ENCODE results near the gene CASKIN1.

CASKIN1 gene

DNA sequence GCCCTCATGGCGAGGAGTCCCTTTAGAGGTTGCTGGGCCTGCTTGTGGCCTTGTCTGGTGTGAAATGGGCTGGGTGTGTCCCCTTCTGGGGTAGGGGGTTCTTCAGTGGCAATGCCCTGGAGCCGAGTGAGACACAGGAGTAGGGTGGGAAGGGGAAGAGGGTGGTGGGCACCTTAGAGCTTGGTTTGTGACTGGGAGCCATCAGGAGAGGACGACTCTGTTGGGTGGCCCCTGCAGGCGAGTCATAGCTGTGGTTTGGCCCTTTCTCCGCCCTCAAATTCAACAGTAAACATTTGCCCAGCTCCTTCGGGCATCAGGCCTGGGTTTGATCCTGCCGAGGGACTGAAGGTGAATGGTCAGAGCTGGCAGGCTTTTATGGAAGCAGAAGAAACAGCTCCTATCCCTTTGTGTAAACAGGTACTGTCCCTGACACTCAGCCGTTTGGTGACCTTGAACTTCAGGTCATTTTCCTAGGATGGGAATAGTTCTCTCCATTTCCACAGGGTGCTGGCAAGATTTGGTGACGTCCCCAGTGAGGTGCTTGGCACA is 29.9 kb upstream of the CASKIN1 start:
- H3K4me1 Mint-ChIP-seq: peaks cover 25% of the 10 kb centered on the region
- CTCF ChIA-PET: interaction anchor here (0.9 to 1.1 kb wide), 2 partner anchors 26 to 239 kb away, joined by 3 to 6 read pairs; no protein-coding TSS in a partner anchor
- no peak for DNase-seq
- peak overlapping the region; percentile 55 for H3K27ac Mint-ChIP-seq
- no peaks in the 10 kb centered on the region for H3K27me3 Mint-ChIP-seq
- H3K36me3 Mint-ChIP-seq: peaks cover 3% of the 10 kb centered on the region
- H3K4me3 Mint-ChIP-seq: peak overlapping the region; percentile 21
- no peaks in the 10 kb centered on the region for H3K9me3 Mint-ChIP-seq

DNA sequence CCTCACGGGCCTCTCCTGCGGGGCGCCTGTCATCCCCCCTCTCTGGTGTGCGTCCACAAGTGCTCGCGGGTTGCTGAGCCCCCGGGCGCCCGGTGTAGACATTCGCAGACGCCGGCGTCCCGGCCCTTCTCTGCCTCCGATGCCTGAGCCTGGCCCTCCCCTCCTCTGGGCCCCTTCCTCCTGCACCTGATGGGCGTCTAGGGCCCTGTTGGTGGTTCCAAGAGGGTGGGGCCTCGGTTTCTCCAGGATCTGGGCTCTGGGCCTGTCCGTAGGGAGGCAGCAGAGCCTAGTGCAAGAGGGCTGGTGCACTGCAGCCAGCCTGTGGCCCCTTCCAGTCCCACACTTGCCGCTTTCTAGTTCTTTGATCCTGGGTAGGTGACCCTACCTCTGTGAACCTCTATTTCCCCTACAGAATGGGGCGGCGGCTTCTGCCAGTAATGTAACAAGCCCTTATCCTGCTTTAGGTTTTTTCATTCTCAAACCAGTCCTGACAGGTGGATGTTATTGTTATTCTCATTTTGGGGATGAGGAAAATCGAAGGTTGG is 27.6 kb upstream of the CASKIN1 start:
- Mint-ChIP-seq H3K4me3 (peak overlapping the region; percentile 83), H3K27me3 (no peaks in the 10 kb centered on the region), H3K9me3 (no peaks in the 10 kb centered on the region), H3K36me3 (no peaks in the 10 kb centered on the region), H3K27ac (peak overlapping the region; percentile 83), H3K4me1 (peaks cover 25% of the 10 kb centered on the region)
- CTCF ChIA-PET: no interaction called here
- DNase-seq: peak; percentile 51

DNA sequence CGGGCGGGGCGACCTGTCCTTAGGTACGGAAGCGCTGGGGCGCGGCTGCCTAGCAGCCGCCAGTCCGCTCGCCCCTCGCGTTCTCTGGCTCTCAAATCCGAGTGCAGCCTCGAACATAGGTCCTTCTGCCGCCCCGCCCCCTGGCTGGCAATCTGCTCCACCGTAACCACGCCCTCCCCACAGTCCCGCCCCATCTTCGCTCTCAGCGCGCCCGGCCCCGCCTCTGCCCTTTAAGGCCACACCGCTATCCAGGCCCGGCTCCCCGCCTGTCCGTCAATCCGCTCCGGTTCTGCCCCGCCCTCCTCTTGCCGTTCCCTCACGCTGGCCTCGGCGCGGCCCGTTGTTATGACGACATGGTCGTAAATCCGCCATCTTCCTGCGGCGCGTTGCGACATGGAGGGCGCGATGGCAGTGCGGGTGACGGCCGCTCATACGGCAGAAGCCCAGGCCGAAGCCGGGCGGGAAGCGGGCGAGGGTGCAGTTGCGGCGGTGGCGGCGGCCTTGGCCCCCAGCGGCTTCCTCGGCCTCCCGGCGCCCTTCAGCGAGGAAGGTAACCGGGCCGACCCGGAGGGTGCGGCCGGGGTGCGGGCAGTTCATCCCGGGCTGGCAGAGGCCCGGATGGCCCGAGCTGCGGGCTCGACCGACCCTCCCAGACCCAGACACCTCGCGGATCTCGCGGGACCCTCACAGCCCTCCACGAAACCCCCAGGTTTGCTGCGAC is 27.0 kb upstream of the CASKIN1 start, which contains the start of gene E4F1:
Gene E4F1 (plus strand): TSS at position 371 of the 721 bp plus-strand sequence. CDS start 23 bp downstream, at position 394.
- Mint-ChIP-seq H3K27ac (peak within 1 kb of the TSS; percentile 88), H3K9me3 (no peaks in the 10 kb centered on the region), H3K4me3 (peak within 1 kb of the TSS; percentile 83), H3K4me1 (peaks cover 25% of the 10 kb centered on the region), H3K27me3 (no peaks in the 10 kb centered on the region), H3K36me3 (no peaks in the 10 kb centered on the region)
- CTCF ChIA-PET: no interaction called here
- DNase-seq: peak; percentile 100

DNA sequence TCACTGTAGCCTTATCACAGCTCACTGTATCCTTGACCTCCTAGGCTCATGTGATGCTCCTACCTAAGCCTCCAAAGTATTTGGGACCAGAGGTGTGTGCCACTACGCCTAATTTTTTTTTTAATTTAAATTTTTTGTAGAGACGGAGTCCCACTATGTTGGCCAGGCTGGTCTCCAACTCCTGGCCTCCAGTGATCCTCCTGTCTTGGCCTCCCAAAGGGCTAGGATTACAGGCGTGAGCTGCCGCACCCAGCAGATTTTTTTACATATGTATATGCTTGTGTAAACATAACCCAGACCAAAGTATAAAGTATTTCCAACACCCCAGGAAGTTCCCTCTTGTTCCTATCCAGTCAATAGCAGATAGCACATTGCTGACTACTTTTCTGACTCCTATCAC is 19.9 kb upstream of the CASKIN1 start:
- Mint-ChIP-seq H3K9me3 (no peaks in the 10 kb centered on the region), H3K4me3 (peak overlapping the region; percentile 80), H3K4me1 (peaks cover 29% of the 10 kb centered on the region), H3K36me3 (peaks cover 5% of the 10 kb centered on the region), H3K27me3 (no peaks in the 10 kb centered on the region), H3K27ac (peak overlapping the region; percentile 76)
- CTCF ChIA-PET: interaction anchor here (1.5 kb wide), 1 partner anchor 36 kb away, joined by 5 read pairs; the partner anchor contains the start of gene ECI1
- DNase-seq: no peak

DNA sequence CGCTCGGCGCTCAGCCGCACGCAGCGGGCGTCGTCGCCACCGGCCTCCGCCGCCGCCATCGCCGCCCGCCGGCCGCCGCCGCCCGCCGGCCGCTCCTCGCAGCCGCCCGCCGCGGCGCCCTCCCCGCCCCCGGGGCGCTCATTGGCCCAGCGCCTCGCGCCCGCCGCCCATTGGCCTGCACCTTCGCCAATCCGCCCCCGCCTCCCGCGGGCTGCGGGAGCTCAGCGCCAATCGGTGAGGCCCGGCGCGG is 18.2 kb upstream of the CASKIN1 start, which contains the start of gene PGP:
Gene PGP (minus strand): TSS at position 122 of the 250 bp plus-strand sequence. CDS start 63 bp downstream, at position 59.
- DNase-seq: no peak
- CTCF ChIA-PET: interaction anchor here (1.0 to 1.5 kb wide), 2 partner anchors 20 to 37 kb away, joined by 3 to 5 read pairs; partner anchors contain the start of gene ECI1

DNA sequence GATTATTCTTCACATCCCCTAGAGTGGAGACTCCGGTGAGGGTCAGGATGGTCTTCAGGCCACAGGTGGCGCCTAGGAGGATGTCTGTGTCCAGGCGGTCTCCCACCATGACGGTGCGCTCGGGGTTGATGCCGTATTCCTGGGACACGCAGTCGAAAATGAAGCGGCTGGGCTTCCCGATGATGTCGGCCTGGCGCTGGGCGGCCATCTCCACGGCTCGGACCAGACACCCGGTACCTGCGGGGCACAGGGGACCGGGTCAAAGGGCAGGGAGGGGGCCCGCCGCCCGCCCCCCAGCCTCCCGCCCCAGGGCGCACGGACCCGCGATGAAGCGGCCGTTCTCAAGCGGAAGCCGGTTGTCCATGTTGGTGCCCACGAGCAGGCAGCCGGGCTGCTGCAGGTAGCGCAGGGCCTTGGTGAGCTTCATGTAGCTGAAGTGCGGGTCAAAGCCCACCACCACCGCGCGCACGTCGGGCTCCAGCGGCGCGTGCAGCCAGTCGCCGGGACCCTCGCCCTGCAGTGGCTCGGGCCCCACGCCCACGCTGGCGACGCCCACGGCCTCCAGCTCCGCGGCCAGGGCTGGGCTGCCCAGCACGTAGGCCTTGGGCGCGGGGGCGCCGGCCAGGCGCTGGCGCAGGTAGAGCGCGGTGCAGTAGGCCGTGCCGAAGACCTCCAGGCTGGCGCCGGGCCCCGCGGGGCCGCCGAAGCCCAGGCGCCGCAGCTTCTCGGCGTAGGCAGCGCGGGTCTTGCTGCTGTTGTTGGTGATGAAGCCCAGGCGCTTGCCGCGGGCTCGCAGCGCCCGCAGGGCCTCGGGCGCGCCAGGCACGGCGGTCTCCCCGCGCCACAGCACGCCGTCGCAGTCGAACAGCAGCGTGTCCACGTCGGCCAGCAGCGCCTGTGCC is 17.7 kb upstream of the CASKIN1 start:
- peak overlapping the region; percentile 76 for H3K4me3 Mint-ChIP-seq
- H3K4me1 Mint-ChIP-seq: peaks cover 29% of the 10 kb centered on the region
- H3K27ac Mint-ChIP-seq: peak overlapping the region; percentile 85
- no peaks in the 10 kb centered on the region for H3K9me3 Mint-ChIP-seq
- no peaks in the 10 kb centered on the region for H3K27me3 Mint-ChIP-seq
- H3K36me3 Mint-ChIP-seq: peaks cover 5% of the 10 kb centered on the region
- CTCF ChIA-PET: interaction anchor here (1.0 kb wide), 1 partner anchor 19 kb away, joined by 3 read pairs; no protein-coding TSS in a partner anchor
- DNase-seq: peak; percentile 45

More for the DNA sequence above, 18.2 kb upstream of the CASKIN1 start, which contains the start of gene PGP:
- Mint-ChIP-seq H3K27me3 (no peaks in the 10 kb centered on the region), H3K4me1 (peaks cover 29% of the 10 kb centered on the region), H3K27ac (peak within 1 kb of the TSS; percentile 89), H3K4me3 (peak within 1 kb of the TSS; percentile 80), H3K9me3 (no peaks in the 10 kb centered on the region), H3K36me3 (peaks cover 5% of the 10 kb centered on the region)

DNA sequence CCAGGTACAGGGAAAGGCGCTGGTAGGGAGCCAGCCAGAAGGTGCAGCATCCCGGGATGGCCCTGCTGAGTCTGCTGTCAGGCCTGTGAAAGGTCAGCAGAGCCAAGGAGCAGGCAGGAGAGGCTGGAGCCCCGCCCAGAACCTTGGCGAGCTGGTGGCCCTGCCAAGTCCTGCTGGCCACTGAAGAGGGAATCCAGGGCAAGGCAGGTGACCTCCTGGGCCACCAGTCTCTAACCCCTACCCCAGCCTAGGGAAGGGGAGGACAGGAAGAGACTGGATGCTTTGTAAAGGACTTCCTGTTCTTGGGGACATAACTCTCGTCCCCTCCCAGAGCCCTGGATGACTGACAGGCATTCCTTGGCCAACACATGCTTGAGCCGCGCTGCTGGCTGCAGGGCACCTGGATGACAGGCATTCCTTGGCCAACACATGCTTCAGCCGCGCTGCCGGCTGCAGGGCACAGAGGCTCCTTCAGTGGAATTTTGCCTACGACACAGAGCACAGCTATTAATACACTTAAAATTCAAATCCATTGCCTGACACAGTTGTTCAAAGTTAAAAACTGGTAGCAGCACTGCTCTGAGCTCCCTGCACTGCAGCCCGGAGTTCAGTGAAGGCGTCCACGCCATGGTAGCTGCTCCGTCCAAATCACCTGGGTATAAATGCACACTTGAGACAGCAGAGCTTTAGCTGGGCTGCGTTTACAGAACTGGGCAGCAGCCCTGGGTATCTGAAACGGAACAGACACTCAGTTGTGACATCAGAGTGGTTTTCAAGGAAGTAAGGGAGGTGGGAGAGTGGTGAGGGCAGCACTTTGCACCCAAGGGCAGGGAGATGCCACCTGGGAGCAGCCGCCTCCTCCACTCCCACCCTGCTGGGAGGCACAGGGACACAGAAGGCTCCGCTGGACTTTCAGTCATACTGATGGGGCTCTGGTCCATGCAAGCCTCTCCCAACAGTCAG is 16.2 kb upstream of the CASKIN1 start:
- no peak for DNase-seq
- CTCF ChIA-PET: no interaction called here
- Mint-ChIP-seq H3K27me3 (no peaks in the 10 kb centered on the region), H3K4me1 (peaks cover 33% of the 10 kb centered on the region), H3K9me3 (no peaks in the 10 kb centered on the region), H3K27ac (peak overlapping the region; percentile 85), H3K36me3 (peaks cover 7% of the 10 kb centered on the region), H3K4me3 (peak overlapping the region; percentile 76)

DNA sequence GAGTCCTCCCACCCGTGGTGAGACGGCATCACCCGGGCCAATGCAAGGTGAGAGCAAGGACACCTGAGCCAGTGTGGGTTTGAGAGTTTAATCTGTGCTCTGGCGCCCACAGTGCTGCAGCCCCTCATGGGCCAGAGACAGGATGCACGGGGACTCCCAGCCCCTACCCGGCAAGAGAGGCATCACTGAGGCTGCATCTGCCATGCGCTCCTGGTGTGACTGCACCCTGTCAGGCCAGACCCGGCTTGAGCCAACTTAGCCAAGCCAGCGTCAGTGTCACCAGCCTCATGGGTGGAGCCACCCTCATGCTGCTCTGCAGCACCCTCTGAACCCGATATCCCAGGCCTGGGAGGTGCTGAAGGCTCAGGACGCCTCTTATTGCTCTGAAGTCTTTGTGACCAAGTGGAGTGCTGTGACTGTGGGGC is 15.5 kb upstream of the CASKIN1 start:
- no peak for DNase-seq
- Mint-ChIP-seq H3K4me3 (no peak overlapping the region), H3K27ac (no peak overlapping the region), H3K9me3 (no peaks in the 10 kb centered on the region), H3K4me1 (peaks cover 38% of the 10 kb centered on the region), H3K27me3 (no peaks in the 10 kb centered on the region), H3K36me3 (peaks cover 12% of the 10 kb centered on the region)
- CTCF ChIA-PET: no interaction called here

DNA sequence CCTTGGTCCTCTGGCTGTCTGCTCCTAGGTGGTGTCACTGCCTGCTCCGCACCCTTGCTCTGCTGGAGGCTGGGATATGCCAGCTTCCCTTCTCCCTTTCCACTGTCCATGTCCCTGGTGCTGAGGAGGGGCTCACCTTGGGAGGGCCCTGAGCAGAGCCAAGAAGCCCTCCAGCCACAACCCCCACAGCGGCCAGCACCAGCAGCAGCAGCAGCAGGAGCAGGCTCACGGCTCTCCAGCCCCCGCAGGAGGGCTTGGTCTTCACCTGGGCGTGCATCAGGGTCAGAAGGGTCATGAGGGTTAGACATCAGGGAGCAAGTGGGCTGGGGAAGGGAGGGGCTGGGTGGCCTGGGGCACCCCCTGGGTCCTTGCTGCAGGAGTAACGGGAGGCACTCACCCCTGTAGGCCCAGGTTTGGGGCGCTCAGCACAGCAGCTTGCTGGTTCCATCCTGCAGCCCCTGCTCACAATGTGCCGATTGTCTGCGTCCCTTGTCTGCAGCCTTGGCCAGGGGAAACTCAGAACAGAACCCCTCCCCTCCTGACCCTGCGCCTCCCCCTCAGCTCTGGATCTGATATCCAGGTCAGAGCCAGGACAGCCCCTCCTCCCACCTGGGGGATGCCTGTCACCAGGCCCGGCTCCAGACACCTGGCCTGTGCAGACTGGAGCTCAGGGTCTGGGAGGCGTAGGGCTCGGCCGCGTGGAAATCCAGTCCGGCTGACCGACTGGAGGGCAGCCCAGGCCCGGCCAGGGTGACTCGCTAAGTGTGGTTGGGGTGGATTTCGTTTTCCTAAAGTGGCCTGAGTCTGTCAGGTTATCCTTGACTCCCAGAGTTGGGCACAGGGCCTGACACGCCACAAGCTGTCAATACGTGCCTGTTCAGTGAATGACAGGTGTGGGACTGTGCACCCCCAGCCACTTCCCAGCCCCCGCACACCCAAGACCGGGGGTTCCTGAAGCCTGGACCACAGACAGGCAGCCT is 14.3 kb upstream of the CASKIN1 start, which contains the start of gene BRICD5:
Gene BRICD5 (minus strand): TSS at position 478 of the 980 bp plus-strand sequence. CDS start 30 bp downstream, at position 448.
- DNase-seq: no peak
- Mint-ChIP-seq H3K9me3 (no peaks in the 10 kb centered on the region), H3K27me3 (no peaks in the 10 kb centered on the region), H3K27ac (no peak within 1 kb of the TSS), H3K36me3 (peaks cover 14% of the 10 kb centered on the region), H3K4me3 (no peak within 1 kb of the TSS), H3K4me1 (peaks cover 40% of the 10 kb centered on the region)
- CTCF ChIA-PET: no interaction called here

DNA sequence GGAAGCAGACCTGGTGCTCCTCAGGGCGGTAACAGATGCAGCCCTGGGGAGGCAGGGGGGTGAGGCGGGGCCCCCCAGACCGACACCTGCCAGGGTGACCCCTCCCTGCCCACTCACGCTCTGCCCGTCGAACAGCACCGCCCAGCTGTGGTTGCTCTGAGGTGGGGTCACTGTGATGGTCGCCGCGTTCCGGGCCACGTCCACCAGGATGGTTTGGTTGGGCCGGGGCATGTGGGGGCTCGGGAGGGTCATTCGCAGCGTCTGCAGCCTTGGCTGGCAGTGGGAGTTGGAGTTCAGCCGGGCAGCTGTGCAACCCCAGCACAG is 13.6 kb upstream of the CASKIN1 start:
- Mint-ChIP-seq H3K27ac (no peak overlapping the region), H3K4me1 (peaks cover 38% of the 10 kb centered on the region), H3K9me3 (no peaks in the 10 kb centered on the region), H3K36me3 (peaks cover 14% of the 10 kb centered on the region), H3K4me3 (no peak overlapping the region), H3K27me3 (no peaks in the 10 kb centered on the region)
- DNase-seq: no peak
- CTCF ChIA-PET: no interaction called here

DNA sequence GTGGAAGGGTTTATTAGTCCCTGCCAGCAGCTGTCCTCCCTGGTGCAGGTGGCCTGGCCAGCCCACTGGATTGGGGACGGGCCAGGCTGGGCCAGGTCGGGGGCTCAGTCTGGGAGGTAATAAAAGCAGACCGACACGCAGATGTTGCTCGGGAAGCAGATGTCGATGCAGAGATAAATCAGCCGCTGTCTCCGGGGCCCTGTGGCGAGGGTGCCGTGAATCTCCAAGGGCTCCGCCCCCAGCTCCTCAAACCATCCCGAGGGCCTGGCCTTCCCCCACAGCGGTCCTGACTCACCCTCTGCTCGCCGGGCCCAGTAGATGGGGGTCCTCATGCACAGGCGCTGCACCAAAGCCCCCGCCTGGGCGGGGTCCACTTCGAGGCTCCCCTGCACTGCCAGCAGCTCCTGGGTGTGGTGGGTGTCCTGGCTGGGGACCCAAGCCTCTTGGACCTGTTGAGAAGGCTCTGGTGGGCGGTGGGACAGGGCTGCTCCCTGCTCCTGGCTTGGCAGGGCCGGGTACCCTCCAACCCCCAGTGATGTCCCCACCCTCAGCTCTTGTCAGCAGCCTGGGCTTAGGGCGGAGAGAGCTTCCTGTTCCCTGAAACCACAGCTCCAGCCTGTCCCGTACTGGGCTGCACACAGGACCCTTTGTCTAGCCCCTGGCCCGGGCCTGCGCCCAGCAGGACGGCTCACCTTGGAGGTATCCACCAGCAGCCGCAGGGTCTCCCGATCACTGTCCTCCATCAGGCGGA is 13.0 kb upstream of the CASKIN1 start:
- H3K36me3 Mint-ChIP-seq: peaks cover 14% of the 10 kb centered on the region
- H3K4me3 Mint-ChIP-seq: no peak overlapping the region
- no peak overlapping the region for H3K27ac Mint-ChIP-seq
- no peaks in the 10 kb centered on the region for H3K27me3 Mint-ChIP-seq
- no peaks in the 10 kb centered on the region for H3K9me3 Mint-ChIP-seq
- DNase-seq: no peak
- H3K4me1 Mint-ChIP-seq: peaks cover 42% of the 10 kb centered on the region
- CTCF ChIA-PET: no interaction called here

DNA sequence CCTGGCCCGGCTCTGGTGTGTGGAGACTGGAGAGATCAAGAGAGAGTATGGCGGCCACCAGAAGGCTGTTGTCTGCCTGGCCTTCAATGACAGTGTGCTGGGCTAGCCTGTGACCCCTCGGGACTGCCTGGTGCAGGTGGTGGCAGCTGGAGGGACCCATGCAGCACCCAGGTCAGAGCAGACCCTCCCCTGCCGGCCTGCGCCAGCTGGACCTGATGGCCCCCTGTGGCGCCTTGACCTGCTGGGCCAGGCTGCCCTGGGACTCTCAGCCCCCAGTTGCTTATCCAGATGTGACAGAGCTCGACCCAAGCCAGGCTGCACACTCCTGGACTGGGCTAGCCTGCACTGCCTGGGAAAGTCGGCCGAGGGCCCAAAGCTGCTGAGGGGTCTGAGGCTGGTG is 12.4 kb upstream of the CASKIN1 start:
- H3K4me3 Mint-ChIP-seq: no peak overlapping the region
- peaks cover under 1% of the 10 kb centered on the region for H3K27me3 Mint-ChIP-seq
- H3K9me3 Mint-ChIP-seq: no peaks in the 10 kb centered on the region
- CTCF ChIA-PET: interaction anchor here (0.5 kb wide), 1 partner anchor 16 kb away, joined by 3 read pairs; no protein-coding TSS in a partner anchor
- H3K36me3 Mint-ChIP-seq: peaks cover 14% of the 10 kb centered on the region
- H3K27ac Mint-ChIP-seq: no peak overlapping the region
- peaks cover 43% of the 10 kb centered on the region for H3K4me1 Mint-ChIP-seq
- DNase-seq: no peak
